Central memory CD8-positive, alpha-beta T cell (primary cell): ENCODE data around the gene TMEM92.

ENCODE experiments used
- ATAC-seq: fragments of 150-1000 bp; cut with Tn5 transposase; replicated peaks from 2 replicates; pipeline ENCODE4 v1.10.0; 2022; ENCODE audit warnings: mild to moderate bottlenecking, moderate FRiP score, moderate number of reproducible peaks; ENCODE audit not compliant: poor library complexity, severe bottlenecking; ENCODE audit errors: extremely low read depth
- DNase-seq, 2 donors: peaks; one replicate each; pipeline ENCODE4 v3.0.0; 2021; ENCODE audit warnings: low spot score in 2 of 2
- H3K27ac Mint-ChIP-seq: one replicate; pipeline ENCODE4 v1.8.0; 2022; ENCODE audit warnings: low read depth, mild to moderate bottlenecking, moderate library complexity, mixed read lengths
- H3K27me3 Mint-ChIP-seq: one replicate; pipeline ENCODE4 v1.8.0; 2022; ENCODE audit warnings: mixed read lengths
- H3K36me3 Mint-ChIP-seq: one replicate; pipeline ENCODE4 v1.8.0; 2022; ENCODE audit warnings: mild to moderate bottlenecking, moderate library complexity, mixed read lengths; ENCODE audit not compliant: insufficient read depth
- H3K4me1 Mint-ChIP-seq: one replicate; pipeline ENCODE4 v1.8.0; 2022; ENCODE audit warnings: mixed read lengths
- H3K4me3 Mint-ChIP-seq: one replicate; pipeline ENCODE4 v1.8.0; 2022; ENCODE audit warnings: mild to moderate bottlenecking, moderate library complexity, mixed read lengths
- H3K9me3 Mint-ChIP-seq: one replicate; pipeline ENCODE4 v1.8.0; 2022; ENCODE audit warnings: mixed read lengths

Gene TMEM92

DNA sequence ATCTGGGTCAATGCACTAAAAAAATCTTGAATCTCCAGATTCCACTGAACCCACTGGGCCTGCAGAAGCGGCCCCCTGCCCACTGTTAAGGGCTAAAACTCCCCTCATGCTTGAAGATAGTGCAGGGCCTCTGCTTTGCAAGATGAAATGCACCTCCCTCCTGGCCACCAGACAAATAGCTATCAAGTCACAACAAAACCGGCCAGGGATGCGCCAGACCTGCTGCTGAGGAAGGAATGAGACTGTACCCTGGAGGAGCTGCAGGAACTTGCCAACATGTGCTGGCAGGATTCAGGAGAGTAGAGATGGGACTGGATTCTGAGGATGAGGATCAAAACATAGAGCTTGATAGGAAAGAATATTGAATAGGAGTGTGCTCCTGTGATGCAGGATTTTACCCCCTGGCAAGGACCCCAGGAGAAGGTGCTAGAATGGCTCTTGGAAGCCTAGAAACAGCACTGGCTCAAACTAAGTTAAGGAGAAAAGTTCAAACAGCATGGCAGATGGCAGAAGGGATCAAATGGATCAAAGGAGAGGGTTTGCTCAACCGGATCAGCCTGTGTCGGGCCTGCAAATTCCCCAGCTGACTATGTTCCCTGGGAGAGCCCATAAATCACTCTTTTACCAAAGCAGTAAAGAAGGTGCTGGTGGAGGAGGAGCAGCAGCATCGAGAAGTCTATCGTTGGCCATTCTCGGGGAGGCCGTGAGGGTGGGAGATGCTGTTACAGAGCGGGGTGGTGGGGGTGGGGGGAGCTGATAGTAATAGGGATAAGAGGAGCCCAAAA lies 44.4 kb downstream of the TMEM92 start:
- no peaks in the 10 kb centered on the region for H3K36me3 Mint-ChIP-seq
- no peak overlapping the region for H3K27ac Mint-ChIP-seq
- DNase-seq (no peak), ATAC-seq (no peak)
- H3K27me3 Mint-ChIP-seq, result peaks cover 12% of the 10 kb centered on the region
- no peak overlapping the region for H3K4me3 Mint-ChIP-seq
- H3K4me1 Mint-ChIP-seq, result no peaks in the 10 kb centered on the region
- H3K9me3 Mint-ChIP-seq, result no peaks in the 10 kb centered on the region

DNA sequence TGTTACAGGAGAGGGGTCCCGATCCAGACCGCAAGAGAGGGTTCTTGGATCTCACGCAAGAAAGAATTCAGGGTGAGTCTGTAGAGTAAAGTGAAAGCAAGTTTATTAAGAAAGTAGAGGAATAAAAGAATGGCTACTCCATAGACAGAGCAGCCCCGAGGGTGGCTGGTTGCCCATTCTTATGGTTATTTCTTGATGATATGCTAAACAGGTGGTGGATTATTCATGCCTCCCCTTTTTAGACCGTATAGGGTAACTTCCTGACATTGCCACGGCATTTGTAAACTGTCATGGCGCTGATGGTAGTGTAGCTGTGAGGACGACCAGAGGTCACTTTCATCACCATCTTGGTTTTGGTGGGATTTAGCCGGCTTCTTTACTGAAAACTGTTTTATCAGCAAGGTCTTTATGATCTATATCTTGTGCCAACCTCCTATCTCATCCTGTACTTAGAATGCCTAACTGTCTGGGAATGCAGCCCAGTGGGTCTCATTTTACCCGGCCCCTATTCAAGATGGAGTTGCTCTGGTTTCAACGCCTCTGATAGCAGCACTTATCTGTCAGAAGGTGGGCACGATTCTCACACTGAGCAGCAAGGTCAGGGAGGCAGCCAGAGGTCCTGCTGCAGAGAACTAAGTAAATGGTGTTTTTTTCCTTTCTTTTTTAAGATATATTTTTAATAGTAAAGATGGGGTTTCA lies 45.2 kb downstream of the TMEM92 start:
- H3K9me3 Mint-ChIP-seq, result no peaks in the 10 kb centered on the region
- ATAC-seq (no peak), DNase-seq (no peak)
- H3K27me3 Mint-ChIP-seq, result peaks cover 4% of the 10 kb centered on the region
- no peak overlapping the region for H3K4me3 Mint-ChIP-seq
- H3K27ac Mint-ChIP-seq, result no peak overlapping the region
- no peaks in the 10 kb centered on the region for H3K4me1 Mint-ChIP-seq
- H3K36me3 Mint-ChIP-seq, result no peaks in the 10 kb centered on the region

DNA sequence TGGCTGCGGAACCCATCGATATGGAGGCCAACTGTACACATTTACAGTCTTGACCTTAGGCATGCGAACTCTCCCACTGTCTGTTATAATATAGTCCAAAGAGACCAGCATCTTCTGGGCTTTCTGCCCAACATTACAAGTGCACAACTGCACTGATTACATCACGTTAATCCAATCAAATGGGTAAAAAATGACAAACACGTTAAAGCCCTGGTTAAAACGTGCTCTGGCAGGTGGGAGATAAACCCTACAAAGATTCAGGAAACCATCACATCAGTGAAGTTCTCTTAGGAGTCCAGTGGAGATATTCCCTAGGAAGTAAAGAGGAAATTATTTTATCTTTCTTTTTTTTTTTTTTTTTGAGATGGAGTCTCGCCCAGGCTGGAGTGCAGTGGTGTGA lies 48.0 kb downstream of the TMEM92 start:
- Mint-ChIP-seq H3K27me3 (no peaks in the 10 kb centered on the region), H3K4me1 (no peaks in the 10 kb centered on the region), H3K27ac (no peak overlapping the region), H3K9me3 (no peaks in the 10 kb centered on the region), H3K4me3 (no peak overlapping the region), H3K36me3 (peaks cover 2% of the 10 kb centered on the region)
- ATAC-seq (no peak), DNase-seq (no peak)

DNA sequence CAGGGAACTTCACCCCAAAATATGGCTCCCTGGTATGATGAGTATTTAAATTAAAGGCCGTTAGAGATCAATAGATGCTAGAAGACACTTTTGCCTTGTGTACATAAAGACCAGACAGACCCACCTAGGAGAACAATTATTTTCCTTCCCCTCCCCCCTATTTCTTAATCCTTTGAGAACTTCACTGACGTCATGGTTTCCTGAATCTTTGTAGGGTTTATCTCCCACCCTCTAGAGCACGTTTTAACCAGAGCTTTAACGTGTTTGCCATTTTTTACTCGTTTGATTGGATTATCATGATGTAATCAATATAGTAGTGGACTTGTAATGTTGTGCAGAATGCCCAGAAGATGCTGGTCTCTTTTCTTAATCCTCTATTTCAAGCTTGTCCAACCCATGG lies 48.8 kb downstream of the TMEM92 start:
- Mint-ChIP-seq H3K36me3 (peaks cover 2% of the 10 kb centered on the region), H3K9me3 (no peaks in the 10 kb centered on the region), H3K27me3 (no peaks in the 10 kb centered on the region), H3K4me1 (no peaks in the 10 kb centered on the region), H3K27ac (no peak overlapping the region), H3K4me3 (no peak overlapping the region)
- ATAC-seq, result no peak
- no peak for DNase-seq

DNA sequence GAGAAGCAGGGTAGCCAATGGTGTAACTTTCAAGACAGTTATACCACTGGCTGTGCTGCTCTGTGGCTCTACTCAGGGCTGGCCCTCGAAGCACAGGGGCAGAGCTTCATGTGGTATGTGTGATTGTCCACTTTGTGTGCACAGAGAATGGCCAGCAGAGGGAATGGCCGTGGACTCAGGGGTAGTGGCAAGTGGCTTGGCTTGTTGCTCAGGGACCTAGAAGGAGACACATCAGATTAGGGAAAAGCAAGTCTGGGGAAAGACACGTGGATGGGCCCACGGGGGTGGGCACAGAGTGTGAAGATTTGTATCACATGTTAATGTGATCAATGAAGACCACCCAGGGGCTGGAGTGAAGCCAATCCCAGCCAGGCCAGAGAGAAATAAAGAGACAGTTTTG lies 51.6 kb downstream of the TMEM92 start:
- peak overlapping the region; percentile 44 for H3K27ac Mint-ChIP-seq
- H3K4me1 Mint-ChIP-seq, result no peaks in the 10 kb centered on the region
- no peak for DNase-seq
- H3K36me3 Mint-ChIP-seq, result peaks cover 2% of the 10 kb centered on the region
- H3K4me3 Mint-ChIP-seq, result no peak overlapping the region
- H3K9me3 Mint-ChIP-seq, result no peaks in the 10 kb centered on the region
- no peak for ATAC-seq
- peaks cover 20% of the 10 kb centered on the region for H3K27me3 Mint-ChIP-seq

DNA sequence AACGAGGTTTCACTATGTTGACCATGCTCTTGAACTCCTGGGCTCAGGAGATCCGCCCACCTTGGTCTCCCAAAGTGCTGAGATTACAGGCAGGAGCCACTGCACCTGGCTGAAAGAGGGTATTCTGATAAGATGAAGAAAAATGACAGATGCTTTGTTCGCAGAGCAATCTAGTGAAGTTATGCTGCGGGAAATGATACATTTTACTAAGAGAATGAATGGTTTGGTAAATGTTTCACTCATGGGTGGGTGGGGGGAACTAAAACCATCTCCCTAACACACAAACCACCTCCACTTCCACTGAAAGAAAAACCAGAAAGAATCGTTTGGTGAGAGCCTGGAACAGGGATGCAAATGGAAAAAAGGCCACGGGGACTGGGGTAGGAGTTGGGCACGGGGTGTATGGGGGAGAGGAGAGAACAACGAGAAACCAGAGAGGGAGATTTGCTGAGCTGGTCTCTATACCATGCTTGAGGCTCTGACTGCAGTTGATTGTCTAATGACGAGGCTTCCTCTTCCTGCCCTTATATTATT lies 52.6 kb downstream of the TMEM92 start:
- Mint-ChIP-seq H3K4me1 (no peaks in the 10 kb centered on the region), H3K9me3 (no peaks in the 10 kb centered on the region), H3K36me3 (peaks cover 2% of the 10 kb centered on the region), H3K27ac (no peak overlapping the region), H3K27me3 (peaks cover 26% of the 10 kb centered on the region), H3K4me3 (no peak overlapping the region)
- ATAC-seq (no peak), DNase-seq (no peak)

DNA sequence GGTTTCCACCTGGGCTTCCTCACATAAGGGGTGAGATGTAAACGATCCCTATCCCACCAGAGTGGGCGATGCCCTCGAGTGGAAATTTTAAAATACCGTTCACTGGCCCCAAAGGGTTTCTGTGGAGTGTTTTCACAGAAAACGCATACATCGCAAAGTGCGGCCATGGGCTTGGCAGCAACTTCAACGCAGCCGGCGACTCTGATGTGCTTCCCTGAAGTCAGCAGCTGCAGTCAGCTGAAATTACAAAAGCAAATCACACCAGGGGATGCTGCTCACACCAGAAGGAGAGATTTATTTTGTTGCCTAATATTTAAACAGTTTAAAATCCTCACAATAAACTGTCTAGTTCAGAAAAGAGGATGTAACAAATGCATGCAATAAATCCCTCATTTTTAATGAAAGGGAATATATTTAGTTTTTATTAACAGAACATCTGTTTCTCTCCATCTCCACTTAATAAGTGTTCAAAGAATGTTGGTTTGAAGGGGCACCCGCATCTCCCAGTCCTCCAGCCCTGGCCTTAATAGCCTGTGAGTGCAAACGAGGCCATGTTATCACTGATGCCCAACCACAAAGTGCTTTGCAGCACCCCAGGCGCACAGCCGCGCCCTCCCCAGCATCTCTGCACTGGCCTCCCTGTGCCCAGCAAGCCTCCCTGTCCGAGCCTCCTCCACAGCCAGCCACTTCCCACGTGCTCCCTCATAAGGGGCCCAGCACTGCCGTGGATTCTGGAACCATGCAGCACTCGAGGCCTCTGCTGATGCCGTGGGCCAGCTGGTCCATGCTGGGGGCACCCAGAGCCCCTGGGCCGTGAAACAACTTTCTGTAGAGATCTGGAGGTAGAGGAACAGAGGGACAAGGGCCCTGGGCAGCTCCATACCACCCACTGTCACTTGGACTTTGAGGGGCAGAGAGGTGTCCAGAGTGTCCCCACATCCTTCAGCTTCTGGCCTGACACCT lies 54.4 kb downstream of the TMEM92 start:
- Mint-ChIP-seq H3K36me3 (peaks cover 2% of the 10 kb centered on the region), H3K4me3 (no peak overlapping the region), H3K9me3 (no peaks in the 10 kb centered on the region), H3K4me1 (no peaks in the 10 kb centered on the region), H3K27ac (no peak overlapping the region), H3K27me3 (peaks cover 43% of the 10 kb centered on the region)
- ATAC-seq (no peak), DNase-seq (no peak)

DNA sequence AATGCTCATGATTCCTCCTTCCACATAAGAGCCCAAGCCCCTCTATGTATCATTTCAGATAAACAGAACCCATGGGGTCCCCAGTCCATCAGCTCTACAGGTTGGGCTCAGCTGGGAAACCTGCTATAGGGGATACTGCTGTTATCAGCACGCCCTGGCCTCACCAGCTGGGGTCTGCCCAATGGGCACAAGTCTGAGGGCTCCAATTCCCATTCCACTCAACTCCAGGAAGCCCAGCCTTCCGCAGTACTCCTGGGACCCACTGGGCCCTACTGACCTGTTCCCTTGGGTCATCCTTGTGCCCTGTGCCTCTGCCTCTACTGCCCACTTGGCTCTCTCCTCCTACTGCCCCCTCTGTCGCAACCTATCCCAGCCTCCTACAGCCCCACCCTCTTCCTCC lies 55.5 kb downstream of the TMEM92 start:
- Mint-ChIP-seq H3K9me3 (no peaks in the 10 kb centered on the region), H3K36me3 (peaks cover 2% of the 10 kb centered on the region), H3K27ac (no peak overlapping the region), H3K4me1 (no peaks in the 10 kb centered on the region), H3K27me3 (peaks cover 49% of the 10 kb centered on the region), H3K4me3 (no peak overlapping the region)
- DNase-seq (no peak), ATAC-seq (no peak)

DNA sequence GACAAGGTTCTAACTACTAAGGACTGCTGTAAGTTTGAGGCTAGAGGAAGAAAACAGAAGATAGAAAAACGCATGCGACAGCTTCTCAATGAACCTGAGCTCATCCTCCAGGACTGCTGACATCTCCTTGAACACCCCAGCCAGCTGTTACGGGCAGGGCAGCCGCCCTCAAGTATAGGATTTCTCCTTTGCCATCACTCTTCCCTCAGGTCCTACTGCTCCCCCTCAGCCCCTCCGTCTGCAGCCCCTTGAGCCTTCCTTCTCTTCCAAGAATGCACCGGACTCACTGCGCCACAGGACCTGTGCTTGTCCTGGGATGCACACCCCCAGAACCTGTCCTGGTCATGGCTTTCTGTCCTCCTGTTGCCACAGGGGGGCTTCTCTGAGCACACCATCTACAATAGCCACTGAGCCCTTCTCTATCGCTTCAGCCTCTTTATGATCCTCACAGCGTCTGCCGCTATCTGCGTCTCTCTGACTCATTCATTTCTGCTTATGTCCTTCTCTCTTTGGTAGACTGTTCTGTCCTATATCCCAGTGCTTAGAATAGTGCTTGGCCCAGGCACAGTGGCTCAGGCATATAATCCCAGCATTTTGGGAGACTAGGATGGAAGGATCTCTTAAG lies 56.0 kb downstream of the TMEM92 start:
- Mint-ChIP-seq H3K36me3 (no peaks in the 10 kb centered on the region), H3K4me3 (no peak overlapping the region), H3K27me3 (peaks cover 49% of the 10 kb centered on the region), H3K27ac (no peak overlapping the region), H3K4me1 (no peaks in the 10 kb centered on the region), H3K9me3 (no peaks in the 10 kb centered on the region)
- DNase-seq (no peak), ATAC-seq (no peak)
